Lower leg skin (tissue), 4 donors: Measurements from ENCODE around the gene AK2. TPM values are rescaled to one million over a fixed set of nuclear protein-coding genes. Genes with fewer than 3 reads are reported as not detected.

Experiments used
- DNase-seq, 2 donors: peaks; one replicate each; pipeline ENCODE4 v3.0.0-alpha.2; 2019; ENCODE audit warnings: low spot score in 2 of 2
- H3K4me3 ChIP-seq: fragments of 200-600 bp; sonication (generic); 2 replicates; pipeline ENCODE4 v1.5.1; 2017; ENCODE audit warnings: mild to moderate bottlenecking, low read depth; ENCODE audit not compliant: poor library complexity, severe bottlenecking
- CTCF ChIP-seq, 3 donors: fragments of 450-650 bp; IDR thresholded peaks; one replicate each; pipeline ENCODE4 v1.5.1; 2016; ENCODE audit warnings: antibody characterized with exemption in 3 of 3, mild to moderate bottlenecking in 3 of 3, moderate library complexity in 2 of 3
- POLR2A ChIP-seq, 2 donors: fragments of 450-650 bp; IDR thresholded peaks; one replicate each; pipeline ENCODE4 v1.6.1; 2016 to 2017; ENCODE audit warnings: antibody characterized with exemption in 2 of 2, mild to moderate bottlenecking in 1 of 2, moderate library complexity in 1 of 2
- WGBS, 2 donors: methylation state at CpG; one replicate each; pipeline ENCODE4 v1.1.5; 2018; 5-methylcytosine and 5-hydroxymethylcytosine counted together
- intact Hi-C: fragments of 100-400 bp; cut with DNase I; formaldehyde crosslinking; loops from one replicate; pipeline ENCODE4 v1.15.0; 2023; ENCODE audit warnings: low total_unique reads
- total RNA-seq, 4 donors: library from RNA; depleted of rRNA; stranded (reverse); fragments of >200 nt; gene quantifications; one replicate each; pipeline ENCODE4 v1.1.0, GENCODE V29; 2016

AK2 gene
- total RNA-seq, 4 donors from 2014 or later = 90.0 to 247 (median 144) TPM

GRCh38 chr1:33015216-33015615 lies 21.5 kb downstream of the AK2 start:
- TF ChIP-seq POLR2A (IDR thresholded peaks at IDR 0.05) = no peak
- 81 to 93% methylated on average over 2 of the region's 2 CpGs for WGBS, 2 donors
- no peak overlapping the region for H3K4me3 ChIP-seq
- intact Hi-C loops = no loop called here
- no peak for DNase-seq

- intact Hi-C loops = no loop called here
- H3K4me3 ChIP-seq = no peak overlapping the region
- no peak for DNase-seq
- TF ChIP-seq CTCF (IDR thresholded peaks at IDR 0.05) = no peak
- TF ChIP-seq POLR2A (IDR thresholded peaks at IDR 0.05) = no peak
- WGBS, 2 donors = 89 to 90% methylated on average over 8 of the region's 8 CpGs
These were observed 22.1 kb downstream of the AK2 start for GRCh38 chr1:33014464-33015163.

- no peak for DNase-seq
- TF ChIP-seq POLR2A (IDR thresholded peaks at IDR 0.05) (no peak), CTCF (IDR thresholded peaks at IDR 0.05) (no peak)
- no peak overlapping the region for H3K4me3 ChIP-seq
- intact Hi-C loops = no loop called here
- WGBS, 2 donors = 47 to 65% methylated on average over 1 of the region's 1 CpG
These were observed 22.9 kb downstream of the AK2 start for GRCh38 chr1:33013791-33014190.

- 59 to 64% methylated on average over 3 of the region's 3 CpGs for WGBS, 2 donors
These were observed 24.5 kb downstream of the AK2 start for GRCh38 chr1:33012165-33012564.

GRCh38 chr1:33010932-33011731 lies 25.6 kb downstream of the AK2 start:
- no peak overlapping the region for H3K4me3 ChIP-seq
- 31 to 32% methylated on average over 5 of the region's 5 CpGs for WGBS, 2 donors
- peak in 1 of 2 donors; percentile 65 for DNase-seq
- intact Hi-C loops = no loop called here
- TF ChIP-seq CTCF (IDR thresholded peaks at IDR 0.05) (no peak), POLR2A (IDR thresholded peaks at IDR 0.05) (no peak)

More at GRCh38 chr1:33012165-33012564, 24.5 kb downstream of the AK2 start:
- no peak overlapping the region for H3K4me3 ChIP-seq
- intact Hi-C loops = no loop called here
- TF ChIP-seq POLR2A (IDR thresholded peaks at IDR 0.05) (no peak), CTCF (IDR thresholded peaks at IDR 0.05) (no peak)
- DNase-seq = no peak

GRCh38 chr1:33009561-33009960 lies 27.1 kb downstream of the AK2 start:
- DNase-seq = no peak
- intact Hi-C loops = no loop called here
- TF ChIP-seq CTCF (IDR thresholded peaks at IDR 0.05) = no peak
- TF ChIP-seq POLR2A (IDR thresholded peaks at IDR 0.05) = no peak
- 0 to 74% methylated on average over 1 of the region's 1 CpG for WGBS, 2 donors
- no peak overlapping the region for H3K4me3 ChIP-seq
